T-cell (primary cell): ENCODE data around the gene PPM1E. TPM values are rescaled to one million over a fixed set of nuclear protein-coding genes. Genes with fewer than 3 reads are reported as not detected.

Experiments
- ATAC-seq, 4 experiments: fragments of 200-7000 bp in 3 of 4; fragments of 150-1000 bp in 1 of 4; cut with Tn5 transposase; replicated peaks in 1 of 4; 1 replicate in 3 of 4; 2 replicates in 1 of 4; pipeline ENCODE4 v1.10.0; 2021; ENCODE audit warnings: moderate library complexity in 3 of 4, mild to moderate bottlenecking in 2 of 4, moderate number of reproducible peaks in 1 of 4
- CTCF ChIA-PET, 2 donors: fragments of 300-600 bp; sonication (Branson Sonifier 250); formaldehyde crosslinking; loops; one replicate each; lab custom pipeline; 2022; ENCODE audit warnings: antibody characterized with exemption in 2 of 2; lab: Charles Lee
- POLR2A ChIA-PET, 2 donors: fragments of 300-600 bp; sonication (Branson Sonifier 250); formaldehyde crosslinking; loops; one replicate each; lab custom pipeline; 2022; ENCODE audit warnings: antibody characterized with exemption in 2 of 2; lab: Charles Lee
- DNase-seq, 35 experiments: peaks; one replicate each; pipeline versions ENCODE4 v3.0.0 to v3.0.0-alpha.2; 2013 to 2023
- H3K27ac ChIP-seq: one replicate; pipeline ENCODE4 v1.5.1; 2013; ENCODE audit warnings: low read length
- H3K27me3 ChIP-seq, 2 experiments: replicated peaks in 1 of 2; 1 replicate in 1 of 2; 2 replicates in 1 of 2; pipeline versions ENCODE4 v1.6.1 to v1.7.0; 2013; ENCODE audit warnings: low read length in 1 of 2, mixed read lengths in 1 of 2; ENCODE audit not compliant: control insufficient read depth in 2 of 2, insufficient read depth in 2 of 2; ENCODE audit errors: extremely low read depth in 1 of 2
- H3K36me3 ChIP-seq, 2 donors: 1 replicate in 1 of 2; 2 replicates in 1 of 2; pipeline versions ENCODE4 v1.6.1 to v1.7.0; 2013; ENCODE audit warnings: low read length in 1 of 2; ENCODE audit not compliant: control insufficient read depth in 2 of 2, insufficient read depth in 1 of 2; ENCODE audit errors: extremely low read depth in 1 of 2
- H3K4me1 ChIP-seq, 2 experiments: 1 replicate in 1 of 2; 2 replicates in 1 of 2; pipeline versions ENCODE4 v1.6.1 to v1.7.0; 2013; ENCODE audit warnings: low read length in 2 of 2, mixed read lengths in 1 of 2; ENCODE audit not compliant: insufficient read depth in 2 of 2, control insufficient read depth in 1 of 2; ENCODE audit errors: extremely low read depth in 1 of 2
- H3K4me3 ChIP-seq, 2 donors: 1 replicate in 1 of 2; 2 replicates in 1 of 2; pipeline versions ENCODE4 v1.5.1 to v1.7.0; 2013; ENCODE audit warnings: mild to moderate bottlenecking in 2 of 2, low read length in 1 of 2, moderate library complexity in 1 of 2; ENCODE audit not compliant: control insufficient read depth in 1 of 2; ENCODE audit errors: extremely low read depth in 1 of 2
- H3K9me3 ChIP-seq: 2 replicates; pipeline ENCODE4 v1.7.0; 2013
- H3K27ac Mint-ChIP-seq, 2 donors: one replicate each; pipeline ENCODE4 v1.8.0; 2020 to 2021; ENCODE audit warnings: mild to moderate bottlenecking in 2 of 2, mixed read lengths in 2 of 2
- H3K27me3 Mint-ChIP-seq, 2 donors: one replicate each; pipeline ENCODE4 v1.8.0; 2021 to 2022; ENCODE audit warnings: mixed read lengths in 2 of 2
- H3K36me3 Mint-ChIP-seq: one replicate; pipeline ENCODE4 v1.8.0; 2021; ENCODE audit warnings: mixed read lengths
- H3K4me1 Mint-ChIP-seq, 3 donors: one replicate each; pipeline ENCODE4 v1.8.0; 2020 to 2022; ENCODE audit warnings: mixed read lengths in 3 of 3, mild to moderate bottlenecking in 1 of 3
- H3K4me3 Mint-ChIP-seq, 3 donors: one replicate each; pipeline ENCODE4 v1.8.0; 2020 to 2022; ENCODE audit warnings: mild to moderate bottlenecking in 3 of 3, mixed read lengths in 3 of 3, moderate library complexity in 3 of 3
- H3K9me3 Mint-ChIP-seq, 3 donors: one replicate each; pipeline ENCODE4 v1.8.0; 2020 to 2022; ENCODE audit warnings: mixed read lengths in 3 of 3
- WGBS: methylation state at CpG from one replicate; pipeline ENCODE4 v1.1.5; 2013; ENCODE audit warnings: missing lambda C conversion rate; ENCODE audit not compliant: insufficient coverage; 5-methylcytosine and 5-hydroxymethylcytosine counted together
- total RNA-seq, 35 experiments: library from RNA in 6 of 35; stranded (reverse) in 6 of 35; fragments of 120-200 nt in 1 of 35; gene quantifications; one replicate each; pipeline versions ENCODE4 v1.2.1 to v1.2.4 and lab custom pipeline; 2013 to 2026

Gene PPM1E
- total RNA-seq, 5 donors from 2014 or later (not counting 1 experiment from before 2014, with no cell fraction given) = 0.03 TPM; not detected in 4

DNA sequence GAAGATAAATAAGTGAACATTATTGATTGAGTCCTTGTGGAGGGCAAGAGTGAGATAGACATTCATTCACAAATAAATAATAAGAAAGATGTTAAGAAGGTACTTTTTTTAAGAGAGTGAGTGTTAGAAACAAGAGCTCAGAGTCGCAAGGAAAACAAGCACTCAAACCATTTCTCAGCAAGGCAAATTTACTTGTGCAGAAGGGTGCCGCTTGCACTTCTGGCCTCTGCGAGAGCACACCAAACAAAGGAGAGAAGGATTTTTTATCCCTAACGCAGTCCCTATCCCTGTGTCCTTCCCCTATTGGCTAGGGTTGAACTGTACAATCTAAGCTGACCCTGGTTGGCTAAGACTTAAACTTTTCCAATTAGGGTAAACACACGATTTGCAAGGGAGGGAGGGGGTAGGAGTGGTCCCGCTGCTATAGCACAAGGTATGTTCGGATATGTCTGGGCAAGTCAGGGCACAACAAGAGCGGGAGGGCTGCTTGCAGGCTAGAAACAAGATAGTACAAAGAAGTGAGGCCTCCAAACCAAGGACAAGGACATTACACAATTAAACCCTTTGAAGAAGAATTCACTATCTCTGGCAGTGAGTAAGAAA, 156.2 kb downstream of the PPM1E start:
- DNase-seq (no peak), ATAC-seq (no peak)
- no peaks in the 10 kb centered on the region for H3K36me3 Mint-ChIP-seq
- H3K4me1 Mint-ChIP-seq = no peaks in the 10 kb centered on the region
- Histone ChIP-seq H3K36me3 (no peaks in the 10 kb centered on the region), H3K4me1 (no peaks in the 10 kb centered on the region), H3K27me3 (peaks cover 2 to 9% of the 10 kb centered on the region in 2 experiments), H3K27ac (no peak overlapping the region), H3K4me3 (no peak overlapping the region), H3K9me3 (peaks cover 3% of the 10 kb centered on the region)
- peaks cover 0 to 20% (median 8%) of the 10 kb centered on the region in 3 donors for H3K9me3 Mint-ChIP-seq
- peaks cover 4 to 31% of the 10 kb centered on the region in 2 donors for H3K27me3 Mint-ChIP-seq
- H3K4me3 Mint-ChIP-seq = no peak overlapping the region
- H3K27ac Mint-ChIP-seq = no peak overlapping the region
- WGBS = no CpG with 5 or more reads among the region's 8 CpGs
- ChIA-PET POLR2A (no interaction called here), CTCF (interaction anchor here in 1 of 2 donors (0.6 kb wide), 1 partner anchor 30 kb away, joined by 6 read pairs; no protein-coding TSS in a partner anchor)

DNA sequence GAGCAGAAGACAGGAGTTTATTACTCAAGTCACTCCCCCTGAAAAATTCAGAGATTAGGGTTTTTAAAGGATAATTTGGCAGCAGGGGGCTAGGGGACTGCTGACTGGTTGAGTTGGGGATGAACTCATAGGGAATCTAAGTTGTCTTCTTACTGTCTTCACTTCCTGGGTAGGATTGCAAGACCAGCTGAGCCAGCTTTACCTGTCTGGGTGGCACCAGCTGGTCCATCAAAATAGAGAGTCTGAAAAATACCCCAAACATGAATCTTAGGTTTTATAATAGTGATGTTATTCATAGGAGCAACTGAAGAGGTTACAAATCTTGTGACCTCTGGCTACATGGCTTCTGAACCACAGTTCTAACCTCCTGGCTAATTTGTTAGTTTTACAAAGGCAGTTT, 157.9 kb downstream of the PPM1E start:
- H3K27me3 Mint-ChIP-seq = peaks cover 4 to 36% of the 10 kb centered on the region in 2 donors
- Histone ChIP-seq H3K27ac (no peak overlapping the region), H3K36me3 (no peaks in the 10 kb centered on the region), H3K4me3 (no peak overlapping the region), H3K27me3 (peaks cover 2 to 12% of the 10 kb centered on the region in 2 experiments), H3K9me3 (peaks cover 3% of the 10 kb centered on the region), H3K4me1 (no peaks in the 10 kb centered on the region)
- ChIA-PET POLR2A (no interaction called here), CTCF (interaction anchor here in 1 of 2 donors (0.6 kb wide), 1 partner anchor 259 kb away, joined by 3 read pairs; no protein-coding TSS in a partner anchor)
- no peaks in the 10 kb centered on the region for H3K4me1 Mint-ChIP-seq
- no peak overlapping the region for H3K4me3 Mint-ChIP-seq
- ATAC-seq (no peak), DNase-seq (no peak)
- H3K27ac Mint-ChIP-seq = no peak overlapping the region
- H3K9me3 Mint-ChIP-seq = peaks cover 0 to 20% (median 8%) of the 10 kb centered on the region in 3 donors
- H3K36me3 Mint-ChIP-seq = no peaks in the 10 kb centered on the region

DNA sequence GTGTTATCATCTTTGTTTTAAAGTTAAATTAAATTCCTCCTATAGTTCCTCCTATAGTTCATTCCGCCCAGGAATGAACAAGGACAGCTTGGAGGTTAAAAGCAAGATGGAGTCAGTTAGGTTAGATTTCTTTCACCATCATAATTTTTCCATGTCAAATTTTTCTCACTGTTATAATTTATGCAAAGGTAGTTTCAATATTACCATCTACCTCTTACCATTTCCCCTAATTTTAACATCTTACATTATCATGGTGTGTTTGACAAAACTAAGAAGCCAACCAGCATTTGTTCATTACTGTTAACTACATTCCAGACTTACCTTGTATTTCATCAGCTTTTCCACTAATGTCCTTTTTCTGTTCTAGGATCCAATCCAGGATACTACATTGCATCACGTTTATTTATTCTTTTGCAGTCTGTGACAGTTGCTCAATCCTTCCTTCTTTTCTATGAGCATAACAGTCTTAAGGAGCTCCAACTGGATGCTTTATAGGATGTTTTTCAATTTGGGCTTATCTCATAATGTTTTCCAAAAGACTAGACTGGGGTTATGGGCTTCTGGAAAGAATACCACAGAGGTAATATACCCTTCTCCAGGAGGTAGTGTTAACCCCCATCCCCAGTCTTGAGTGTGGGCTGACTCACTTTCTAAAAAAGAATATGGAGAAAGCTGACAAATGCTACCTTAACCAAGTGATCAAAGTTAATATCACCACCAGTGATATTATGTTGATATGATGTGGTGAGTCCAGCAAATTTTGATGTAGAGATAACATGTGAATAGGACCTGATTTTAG, 158.5 kb downstream of the PPM1E start:
- Mint-ChIP-seq H3K4me3 (no peak overlapping the region), H3K27me3 (peaks cover 7 to 35% of the 10 kb centered on the region in 2 donors), H3K27ac (no peak overlapping the region), H3K9me3 (peaks cover 0 to 20% (median 8%) of the 10 kb centered on the region in 3 donors), H3K4me1 (no peaks in the 10 kb centered on the region), H3K36me3 (no peaks in the 10 kb centered on the region)
- Histone ChIP-seq H3K9me3 (peaks cover 3% of the 10 kb centered on the region), H3K4me1 (no peaks in the 10 kb centered on the region), H3K27me3 (peaks cover 2 to 11% of the 10 kb centered on the region in 2 experiments), H3K4me3 (no peak overlapping the region), H3K36me3 (no peaks in the 10 kb centered on the region), H3K27ac (no peak overlapping the region)
- ChIA-PET CTCF (interaction anchor here in 1 of 2 donors (0.6 kb wide), 1 partner anchor 260 kb away, joined by 3 read pairs; no protein-coding TSS in a partner anchor), POLR2A (no interaction called here)
- DNase-seq (no peak), ATAC-seq (no peak)
- no CpG with 5 or more reads among the region's 2 CpGs for WGBS

DNA sequence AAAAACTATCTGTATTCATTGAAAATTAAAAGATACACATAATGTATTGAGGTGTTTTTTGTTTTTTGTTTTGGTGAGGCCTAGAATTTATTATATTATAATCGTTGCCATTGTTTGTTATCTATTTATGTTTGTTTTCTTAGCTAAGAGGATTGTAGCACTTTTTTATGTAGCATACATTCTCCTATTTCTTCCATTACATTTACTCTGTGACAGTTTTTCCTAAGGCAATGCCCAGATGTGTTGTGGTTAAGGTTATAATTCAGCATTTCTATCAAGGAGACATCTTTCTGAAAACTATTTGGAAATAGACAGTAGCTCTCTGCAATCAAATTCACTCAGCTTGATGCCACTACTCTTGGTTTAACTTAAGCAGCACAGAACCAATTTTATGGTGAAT, 161.6 kb downstream of the PPM1E start:
- CTCF ChIA-PET = interaction anchor here in 1 of 2 donors (0.5 kb wide), 1 partner anchor 1908 kb away, joined by 3 read pairs; no protein-coding TSS in a partner anchor

GRCh38 chr17:58918072-58918471, 162.4 kb downstream of the PPM1E start:
- no peak for ATAC-seq
- H3K27me3 Mint-ChIP-seq = peaks cover 4 to 13% of the 10 kb centered on the region in 2 donors
- H3K9me3 Mint-ChIP-seq = peaks cover 0 to under 1% (median 0%) of the 10 kb centered on the region in 3 donors

More for the DNA sequence above, 161.6 kb downstream of the PPM1E start:
- ATAC-seq = no peak
- Histone ChIP-seq H3K36me3 (no peaks in the 10 kb centered on the region), H3K9me3 (no peaks in the 10 kb centered on the region), H3K4me3 (no peak overlapping the region), H3K27me3 (peaks cover 2 to 9% of the 10 kb centered on the region in 2 experiments), H3K4me1 (no peaks in the 10 kb centered on the region), H3K27ac (no peak overlapping the region)
- WGBS = no CpG with 5 or more reads among the region's 1 CpG
- H3K27ac Mint-ChIP-seq = no peak overlapping the region
- H3K4me3 Mint-ChIP-seq = no peak overlapping the region
- H3K9me3 Mint-ChIP-seq = peaks cover 0 to 6% (median under 1%) of the 10 kb centered on the region in 3 donors
- DNase-seq = no peak
- H3K4me1 Mint-ChIP-seq = peaks cover 2 to 9% (median 3%) of the 10 kb centered on the region in 3 donors
- H3K27me3 Mint-ChIP-seq = peaks cover 4 to 16% of the 10 kb centered on the region in 2 donors
- POLR2A ChIA-PET = no interaction called here
- H3K36me3 Mint-ChIP-seq = no peaks in the 10 kb centered on the region

GRCh38 chr17:58918884-58919283, 163.2 kb downstream of the PPM1E start:
- Mint-ChIP-seq H3K36me3 (no peaks in the 10 kb centered on the region), H3K27ac (no peak overlapping the region), H3K27me3 (peaks cover 4 to 12% of the 10 kb centered on the region in 2 donors), H3K4me3 (no peak overlapping the region), H3K9me3 (no peaks in the 10 kb centered on the region), H3K4me1 (peaks cover 2 to 9% (median 3%) of the 10 kb centered on the region in 3 donors)
- H3K27ac ChIP-seq = no peak overlapping the region
- H3K4me3 ChIP-seq = no peak overlapping the region
- DNase-seq (no peak), ATAC-seq (no peak)
- no peaks in the 10 kb centered on the region for H3K9me3 ChIP-seq
- H3K36me3 ChIP-seq = no peaks in the 10 kb centered on the region
- CTCF ChIA-PET = interaction anchor here in 1 of 2 donors (0.6 kb wide), 1 partner anchor 263 kb away, joined by 7 read pairs; no protein-coding TSS in a partner anchor
- POLR2A ChIA-PET = no interaction called here
- peaks cover 2 to 9% of the 10 kb centered on the region in 2 experiments for H3K27me3 ChIP-seq
- H3K4me1 ChIP-seq = no peaks in the 10 kb centered on the region

More at GRCh38 chr17:58918072-58918471, 162.4 kb downstream of the PPM1E start:
- Mint-ChIP-seq H3K27ac (no peak overlapping the region), H3K4me3 (no peak overlapping the region), H3K4me1 (peaks cover 2 to 9% (median 3%) of the 10 kb centered on the region in 3 donors), H3K36me3 (no peaks in the 10 kb centered on the region)
- ChIA-PET CTCF (no interaction called here), POLR2A (no interaction called here)
- Histone ChIP-seq H3K4me1 (no peaks in the 10 kb centered on the region), H3K27ac (no peak overlapping the region), H3K9me3 (no peaks in the 10 kb centered on the region), H3K27me3 (peaks cover 2 to 9% of the 10 kb centered on the region in 2 experiments), H3K36me3 (no peaks in the 10 kb centered on the region), H3K4me3 (no peak overlapping the region)
- no peak for DNase-seq
- WGBS = no CpG with 5 or more reads among the region's 2 CpGs
